Panc1 (cell line): ENCODE results near the gene KCNH1. TPM values are rescaled to one million over a fixed set of nuclear protein-coding genes. Genes with fewer than 3 reads are reported as not detected.

Experiments used
- ATAC-seq: fragments of 200-7000 bp; cut with Tn5 transposase; 2 replicates; pipeline ENCODE4 v1.9.1; 2020; ENCODE audit warnings: mild to moderate bottlenecking, moderate library complexity
- BruUV-seq: library from RNA; stranded (reverse); fragments of 400-500 nt; replicated peaks from 2 replicates; lab custom pipeline; 2021; lab: Mats Ljungman, UMichigan
- CTCF ChIA-PET: fragments of 300-600 bp; sonication (Branson Sonifier 250); formaldehyde crosslinking; loops from one replicate; lab custom pipeline; 2022; ENCODE audit warnings: antibody characterized with exemption; lab: Charles Lee
- POLR2A ChIA-PET: fragments of 300-600 bp; sonication (Branson Sonifier 250); formaldehyde crosslinking; loops from one replicate; lab custom pipeline; 2022; ENCODE audit warnings: antibody characterized with exemption; lab: Charles Lee
- DNase-seq: peaks from one replicate; pipeline ENCODE4 v3.0.0-alpha.2; 2010; ENCODE audit warnings: low read depth, low spot score
- H3K27ac ChIP-seq: 2 replicates; pipeline ENCODE4 v1.5.1; 2011; ENCODE audit warnings: mild to moderate bottlenecking, low read length, inconsistent platforms
- H3K27me3 ChIP-seq: fragments of 200-500 bp; sonication (Bioruptor generic); 2 replicates; pipeline ENCODE4 v1.6.0; 2014; ENCODE audit warnings: low read length, inconsistent platforms; ENCODE audit not compliant: control insufficient read depth, insufficient read depth
- H3K36me3 ChIP-seq: fragments of 200-500 bp; sonication (Bioruptor generic); 2 replicates; pipeline ENCODE4 v1.5.1; 2014; ENCODE audit warnings: inconsistent platforms, mild to moderate bottlenecking, low read length, moderate library complexity; ENCODE audit not compliant: control insufficient read depth, insufficient read depth
- H3K4me1 ChIP-seq: 2 replicates; pipeline ENCODE4 v1.5.1; 2011; ENCODE audit warnings: inconsistent platforms, mild to moderate bottlenecking, low read length, moderate library complexity; ENCODE audit not compliant: control insufficient read depth, insufficient read depth
- H3K4me3 ChIP-seq, 2 experiments: 2 replicates each; pipeline ENCODE4 v1.5.1; 2011 to 2012; ENCODE audit warnings: low read depth in 2 of 2, low read length in 2 of 2, mild to moderate bottlenecking in 2 of 2, inconsistent platforms in 1 of 2, moderate library complexity in 1 of 2
- H3K9me3 ChIP-seq: fragments of 200-500 bp; sonication (Bioruptor generic); 2 replicates; pipeline ENCODE4 v1.5.1; 2014; ENCODE audit warnings: low read depth, mild to moderate bottlenecking, inconsistent platforms, low read length, moderate library complexity; ENCODE audit not compliant: control insufficient read depth, insufficient read depth
- CTCF ChIP-seq: fragments of 450-650 bp; IDR thresholded peaks from 2 replicates; pipeline ENCODE4 v1.5.1; 2017; ENCODE audit warnings: mild to moderate bottlenecking
- POLR2AphosphoS5 ChIP-seq: IDR thresholded peaks from 2 replicates; pipeline ENCODE4 v1.6.1; 2012; ENCODE audit warnings: mild to moderate bottlenecking, low read depth, low read length, moderate library complexity
- REST ChIP-seq, 2 experiments: IDR thresholded peaks; 2 replicates each; pipeline ENCODE4 v1.6.1; 2011 to 2012; ENCODE audit warnings: low read depth in 2 of 2, control low read depth in 1 of 2, low read length in 1 of 2, mild to moderate bottlenecking in 1 of 2, moderate library complexity in 1 of 2; ENCODE audit not compliant: insufficient read depth in 1 of 2
- SIN3A ChIP-seq: IDR thresholded peaks from 2 replicates; pipeline ENCODE4 v1.6.1; 2012; ENCODE audit warnings: low read depth, mild to moderate bottlenecking, low read length, moderate library complexity, borderline replicate concordance; ENCODE audit not compliant: insufficient read depth
- TCF7L2 ChIP-seq: IDR thresholded peaks from 2 replicates; pipeline ENCODE4 v1.6.1; 2011; ENCODE audit warnings: mild to moderate bottlenecking, low read depth, low read length, inconsistent platforms
- in situ Hi-C: cut with HindIII; loops from 2 replicates; pipeline ENCODE4 v1.10.0; 2016; ENCODE audit warnings: low sequenced_read_pairs, low pct_unique_long_range_greater_than_20kb
- intact Hi-C: fragments of 100-400 bp; cut with micrococcal nuclease; formaldehyde crosslinking; loops from one replicate; pipeline ENCODE4 v1.10.0; 2022; ENCODE audit not compliant: unreplicated experiment
- total RNA-seq: library from RNA; stranded (reverse); gene quantifications from one replicate; pipeline ENCODE4 v1.2.1, GENCODE V29; 2021; ENCODE audit not compliant: unreplicated experiment

KCNH1 gene
- total RNA-seq, 1 experiment from 2014 or later = not detected

DNA sequence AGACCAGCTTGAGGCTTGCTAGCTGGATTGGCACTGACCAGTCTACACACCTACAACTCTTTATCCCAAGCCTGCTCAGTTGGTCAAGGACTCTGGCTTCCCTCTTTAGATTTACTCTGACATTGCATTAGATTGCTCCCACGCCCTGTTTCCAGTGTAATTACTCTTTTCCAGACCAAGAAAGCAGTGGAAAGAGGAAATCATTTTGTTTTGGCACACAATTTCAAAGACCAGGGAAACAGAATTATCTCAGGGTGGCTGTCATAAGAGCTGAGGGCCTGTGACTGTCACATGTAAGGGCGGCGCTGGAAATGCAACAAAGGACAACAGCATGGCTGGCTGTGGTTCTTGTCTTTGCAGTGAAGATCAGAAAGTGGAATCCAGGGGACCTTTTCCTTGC is 502.5 kb downstream of the KCNH1 start:
- no peaks in the 10 kb centered on the region for H3K27me3 ChIP-seq
- H3K27ac ChIP-seq = no peak overlapping the region
- no peaks in the 10 kb centered on the region for H3K36me3 ChIP-seq
- POLR2A ChIA-PET = no interaction called here
- intact Hi-C loops = no loop called here
- H3K4me1 ChIP-seq = no peaks in the 10 kb centered on the region
- TF ChIP-seq POLR2AphosphoS5 (no peak), CTCF (no peak), REST (IDR thresholded peaks at IDR 0.05; ENCODE audit: insufficient read depth in 1 of 2, low read depth in 2 of 2, low read length in 1 of 2) (no peak), SIN3A (no peak), TCF7L2 (no peak)
- DNase-seq = no peak
- in situ Hi-C loops = no loop called here
- BruUV-seq = no TSS peak
- H3K4me3 ChIP-seq = no peak overlapping the region
- ATAC-seq = no peak
- CTCF ChIA-PET = no interaction called here
- no peaks in the 10 kb centered on the region for H3K9me3 ChIP-seq

- ChIA-PET POLR2A (no interaction called here), CTCF (no interaction called here)
- in situ Hi-C loops (no loop called here), intact Hi-C loops (no loop called here)
- Histone ChIP-seq H3K36me3 (no peaks in the 10 kb centered on the region), H3K9me3 (no peaks in the 10 kb centered on the region), H3K4me3 (no peak overlapping the region), H3K27me3 (no peaks in the 10 kb centered on the region), H3K27ac (no peak overlapping the region), H3K4me1 (no peaks in the 10 kb centered on the region)
- BruUV-seq = no TSS peak
- TF ChIP-seq CTCF (no peak), REST (IDR thresholded peaks at IDR 0.05; ENCODE audit: insufficient read depth in 1 of 2, low read depth in 2 of 2, low read length in 1 of 2) (no peak), TCF7L2 (no peak), SIN3A (no peak), POLR2AphosphoS5 (no peak)
- ATAC-seq = no peak
- no peak for DNase-seq
Measured at GRCh38 chr1:210629276-210629675, 504.7 kb downstream of the KCNH1 start.
